ENCODE results near the gene TMUB2. TPM values are rescaled to one million over a fixed set of nuclear protein-coding genes. Genes with fewer than 3 reads are reported as not detected.

The TMUB2 gene
- polyA plus RNA-seq, 1 of the 3 experiments (the other 2 are of a cell fraction), result 49.5 TPM

- TF ChIP-seq POLR2AphosphoS5 (IDR thresholded peaks at IDR 0.05; ENCODE audit: low read depth, low read length) (peak; percentile 74; the same call in 1 of the 2 replicates), PBX3 (IDR thresholded peaks at IDR 0.05) (0 out of 2 replicates have a peak, but pooled peaks have one; percentile 5), MEF2A (IDR thresholded peaks at IDR 0.05; ENCODE audit: borderline replicate concordance, low read depth) (no peak)
- POLR2A ChIA-PET, result interaction anchor here (0.8 to 3.5 kb wide), 5 partner anchors 18 to 105 kb away, joined by 3 to 34 read pairs (median 5); partner anchors contain the start of genes RUNDC3A and SLC25A39
- Histone ChIP-seq H4K20me1 (ENCODE audit: insufficient read depth) (peaks cover 14% of the 10 kb centered on the region), H3K4me2 (peak overlapping the region; percentile 85), H3F3A (replicated peaks; ENCODE audit: insufficient read depth) (peaks cover 37% of the 10 kb centered on the region), H3K9me2 (no peaks in the 10 kb centered on the region), H3K36me3 (replicated peaks in 1 of 2; ENCODE audit: control insufficient read depth in 1 of 2, insufficient read depth in 2 of 2, low read length in 1 of 2) (peaks cover 5% of the 10 kb centered on the region in 2 experiments), H2AFZ (ENCODE audit: low read depth) (peak overlapping the region; percentile 73; the same call in 1 of the 2 replicates), H3K79me2 (ENCODE audit: insufficient read depth) (peaks cover 34% of the 10 kb centered on the region), H3K4me3 (ENCODE audit: low read depth in 2 of 2, low read length in 1 of 2) (peak overlapping the region; percentile 76 to 91), H3K27ac (ENCODE audit: low read depth in 2 of 2, low read length in 1 of 2) (peak overlapping the region; percentile 87 to 97), H3K27me3 (ENCODE audit: insufficient read depth) (no peaks in the 10 kb centered on the region), H3K9ac (peak overlapping the region; percentile 97; the same call in 1 of the 2 replicates), H3K9me3 (no peaks in the 10 kb centered on the region), H3K4me1 (ENCODE audit: control insufficient read depth in 1 of 2, insufficient read depth in 2 of 2, low read depth in 1 of 2, low read length in 1 of 2) (peaks cover 23 to 30% of the 10 kb centered on the region in 2 experiments)
- 2% methylated on average over 17 of the region's 17 CpGs for WGBS (ENCODE audit: low lambda C conversion rate)
- DNase-seq, result no peak
- CTCF ChIA-PET, result interaction anchor here (0.7 to 5.5 kb wide), 13 partner anchors 12 to 129 kb away, joined by 3 to 37 read pairs (median 6); partner anchors contain the start of genes RUNDC3A, SLC25A39 and TMUB2
These were observed 35.0 kb downstream of the TMUB2 start for GRCh38 chr17:44221862-44222111.

GRCh38 chr17:44222112-44222869 is 35.5 kb downstream of the TMUB2 start:
- POLR2A ChIA-PET, result interaction anchor here (1.0 to 3.5 kb wide), 3 partner anchors 18 to 98 kb away, joined by 4 to 34 read pairs (median 14); partner anchors contain the start of gene RUNDC3A
- Histone ChIP-seq H4K20me1 (ENCODE audit: insufficient read depth) (peaks cover 9% of the 10 kb centered on the region), H3K9ac (peak overlapping the region; percentile 97; the same call in 1 of the 2 replicates), H3F3A (replicated peaks; ENCODE audit: insufficient read depth) (peaks cover 37% of the 10 kb centered on the region), H3K36me3 (replicated peaks in 1 of 2; ENCODE audit: control insufficient read depth in 1 of 2, insufficient read depth in 2 of 2, low read length in 1 of 2) (peaks cover under 1 to 3% of the 10 kb centered on the region in 2 experiments), H3K27me3 (ENCODE audit: insufficient read depth) (no peaks in the 10 kb centered on the region), H3K9me3 (no peaks in the 10 kb centered on the region), H3K27ac (ENCODE audit: low read depth in 2 of 2, low read length in 1 of 2) (peak overlapping the region; percentile 87 to 97), H2AFZ (ENCODE audit: low read depth) (no peak overlapping the region), H3K4me2 (peak overlapping the region; percentile 85), H3K9me2 (no peaks in the 10 kb centered on the region), H3K79me2 (ENCODE audit: insufficient read depth) (peaks cover 29% of the 10 kb centered on the region), H3K4me1 (ENCODE audit: control insufficient read depth in 1 of 2, insufficient read depth in 2 of 2, low read depth in 1 of 2, low read length in 1 of 2) (peaks cover 18 to 27% of the 10 kb centered on the region in 2 experiments), H3K4me3 (ENCODE audit: low read depth in 2 of 2, low read length in 1 of 2) (peak overlapping the region; percentile 76 to 91)
- peak; percentile 87 for DNase-seq
- 4% methylated on average over 31 of the region's 36 CpGs for WGBS (ENCODE audit: low lambda C conversion rate)
- CTCF ChIA-PET, result interaction anchor here (0.9 to 5.5 kb wide), 13 partner anchors 12 to 129 kb away, joined by 4 to 37 read pairs (median 6); partner anchors contain the start of genes RUNDC3A, SLC25A39 and TMUB2
- TF ChIP-seq TAF1 (IDR thresholded peaks at IDR 0.05; ENCODE audit: borderline replicate concordance, low read depth, low read length), result peak; percentile 47; the same call in 1 of the 2 replicates
- no peak for TF ChIP-seq PBX3 (IDR thresholded peaks at IDR 0.05)
- TF ChIP-seq FOSL2 (IDR thresholded peaks at IDR 0.05; ENCODE audit: borderline replicate concordance, low read depth), result no peak
- no peak for TF ChIP-seq ELF1 (IDR thresholded peaks at IDR 0.05)
- peak; percentile 19; the same call in 1 of the 2 replicates for TF ChIP-seq MXI1 (IDR thresholded peaks at IDR 0.05; ENCODE audit: low read depth, low read length)
- no peak; the same call in 1 of the 2 replicates for TF ChIP-seq YY1 (IDR thresholded peaks at IDR 0.05; ENCODE audit: low read depth)
- no peak for TF ChIP-seq IRF3 (IDR thresholded peaks at IDR 0.05; ENCODE audit: low read depth, low read length)
- TF ChIP-seq REST (IDR thresholded peaks at IDR 0.05; ENCODE audit: low read depth, low read length), result 0 out of 2 replicates have a peak, but pooled peaks have one; percentile 7
- peak; percentile 39 for TF ChIP-seq CTCF (IDR thresholded peaks at IDR 0.05)
- no peak for TF ChIP-seq EZH2phosphoT487 (IDR thresholded peaks at IDR 0.05; ENCODE audit: borderline replicate concordance, low read depth)
- no peak; a peak in 1 of 4 replicates for TF ChIP-seq EP300 (IDR thresholded peaks at IDR 0.05; ENCODE audit: borderline replicate concordance in 1 of 2, low read depth in 1 of 2, low read length in 1 of 2)
- 0 out of 2 replicates have a peak, but pooled peaks have one; percentile 22 for TF ChIP-seq NFIC (IDR thresholded peaks at IDR 0.05; ENCODE audit: borderline replicate concordance)
- TF ChIP-seq RXRA (IDR thresholded peaks at IDR 0.05; ENCODE audit: borderline replicate concordance, low read depth), result no peak
